SK-MEL-5 (cell line): ENCODE results near the gene EZR. TPM values are rescaled to one million over a fixed set of nuclear protein-coding genes. Genes with fewer than 3 reads are reported as not detected.

ENCODE experiments used
- DNase-seq: peaks from one replicate; pipeline ENCODE4 v3.0.0-alpha.2; 2016; ENCODE audit warnings: low read depth, low spot score
- in situ Hi-C: cut with HindIII; loops from 2 replicates; pipeline ENCODE4 v1.10.0; 2016; ENCODE audit warnings: low sequenced_read_pairs, high pct_unique_total_duplicates, low pct_unique_long_range_greater_than_20kb
- total RNA-seq: library from RNA; depleted of rRNA; stranded (reverse); fragments of >200 nt; shearing (Covaris generic); gene quantifications from 2 replicates; pipeline ENCODE4 v1.2.3, GENCODE V29; 2014

The EZR gene
- total RNA-seq, 1 experiment from 2014 or later = 69.4 TPM

GRCh38 chr6:158772172-158772571 is 47.0 kb downstream of the EZR start:
- in situ Hi-C loops = no loop called here
- DNase-seq = no peak

GRCh38 chr6:158771399-158772152 is 47.6 kb downstream of the EZR start:
- in situ Hi-C loops = no loop called here
- no peak for DNase-seq

GRCh38 chr6:158770533-158771330 is 48.4 kb downstream of the EZR start:
- no peak for DNase-seq
- in situ Hi-C loops = no loop called here

GRCh38 chr6:158769771-158770432 is 49.3 kb downstream of the EZR start:
- no peak for DNase-seq
- in situ Hi-C loops = no loop called here

GRCh38 chr6:158769234-158769770 is 49.9 kb downstream of the EZR start:
- in situ Hi-C loops = no loop called here
- DNase-seq = no peak

- DNase-seq = no peak
- in situ Hi-C loops = no loop called here
Observed at GRCh38 chr6:158768436-158768835, 50.7 kb downstream of the EZR start.

- in situ Hi-C loops = no loop called here
- no peak for DNase-seq
Observed at GRCh38 chr6:158767709-158768108, 51.5 kb downstream of the EZR start.

- in situ Hi-C loops = no loop called here
- no peak for DNase-seq
Observed at GRCh38 chr6:158766621-158767455, 52.3 kb downstream of the EZR start.

GRCh38 chr6:158765499-158766068 is 53.6 kb downstream of the EZR start:
- no peak for DNase-seq
- in situ Hi-C loops = no loop called here

GRCh38 chr6:158764926-158765325 is 54.2 kb downstream of the EZR start:
- in situ Hi-C loops = no loop called here
- no peak for DNase-seq

- no peak for DNase-seq
- in situ Hi-C loops = no loop called here
Observed at GRCh38 chr6:158764183-158764849, 54.9 kb downstream of the EZR start.

GRCh38 chr6:158763434-158764182 is 55.6 kb downstream of the EZR start:
- DNase-seq = no peak
- in situ Hi-C loops = no loop called here

- in situ Hi-C loops = no loop called here
- DNase-seq = no peak
Observed at GRCh38 chr6:158762787-158763433, 56.3 kb downstream of the EZR start.

GRCh38 chr6:158761746-158762145 is 57.4 kb downstream of the EZR start:
- in situ Hi-C loops = no loop called here
- no peak for DNase-seq

- in situ Hi-C loops = no loop called here
Observed at GRCh38 chr6:158760618-158761250, 58.4 kb downstream of the EZR start.

More at GRCh38 chr6:158760618-158761250, 58.4 kb downstream of the EZR start:
- no peak for DNase-seq
